Uterus (tissue), 2 donors: ENCODE measurements around the gene RNF121.

Experiments used
- POLR2A ChIP-seq, 2 donors: fragments of 450-650 bp; IDR thresholded peaks; one replicate each; pipeline ENCODE4 v1.6.1; 2016; ENCODE audit warnings: antibody characterized with exemption in 2 of 2, mild to moderate bottlenecking in 1 of 2, moderate library complexity in 1 of 2
- TF ChIP-seq, protein P1 (sequence below), 4 experiments: fragments of 200-600 bp in 2 of 4; fragments of 450-650 bp in 2 of 4; sonication (generic) in 2 of 4; IDR thresholded peaks; one replicate each; pipeline ENCODE4 v1.5.1; 2016 to 2019; ENCODE audit warnings: antibody characterized with exemption in 4 of 4, mild to moderate bottlenecking in 2 of 4, moderate library complexity in 1 of 4

DNA sequence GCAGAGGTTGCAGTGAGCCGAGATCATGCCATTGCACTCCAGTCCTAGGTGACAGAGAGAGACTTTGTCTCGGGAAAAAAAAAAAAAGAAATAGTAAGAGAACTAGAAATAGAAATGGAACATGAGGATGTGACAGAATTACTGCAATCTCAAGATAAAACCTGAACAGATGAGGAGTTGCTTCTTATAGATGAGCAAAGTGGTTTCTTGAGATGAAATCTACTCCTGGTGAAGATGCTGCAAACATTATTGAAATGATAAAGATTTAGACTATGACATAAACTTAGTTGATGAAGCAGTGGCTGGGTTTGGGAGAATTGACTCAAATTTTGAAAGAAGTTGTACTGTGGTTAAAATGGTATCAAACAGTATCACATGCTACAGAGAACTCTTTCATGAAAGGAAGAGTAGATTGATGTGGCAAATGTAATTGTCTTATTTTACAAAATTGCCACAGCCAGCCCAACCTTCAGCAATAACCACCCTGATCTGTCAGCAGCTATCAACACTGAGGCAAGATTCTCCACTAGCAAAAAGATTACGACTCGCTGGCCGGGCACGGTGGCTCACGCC, 14.1 kb upstream of the RNF121 start:
- no peak for TF ChIP-seq POLR2A (IDR thresholded peaks at IDR 0.05)
- TF ChIP-seq, protein P1, sequence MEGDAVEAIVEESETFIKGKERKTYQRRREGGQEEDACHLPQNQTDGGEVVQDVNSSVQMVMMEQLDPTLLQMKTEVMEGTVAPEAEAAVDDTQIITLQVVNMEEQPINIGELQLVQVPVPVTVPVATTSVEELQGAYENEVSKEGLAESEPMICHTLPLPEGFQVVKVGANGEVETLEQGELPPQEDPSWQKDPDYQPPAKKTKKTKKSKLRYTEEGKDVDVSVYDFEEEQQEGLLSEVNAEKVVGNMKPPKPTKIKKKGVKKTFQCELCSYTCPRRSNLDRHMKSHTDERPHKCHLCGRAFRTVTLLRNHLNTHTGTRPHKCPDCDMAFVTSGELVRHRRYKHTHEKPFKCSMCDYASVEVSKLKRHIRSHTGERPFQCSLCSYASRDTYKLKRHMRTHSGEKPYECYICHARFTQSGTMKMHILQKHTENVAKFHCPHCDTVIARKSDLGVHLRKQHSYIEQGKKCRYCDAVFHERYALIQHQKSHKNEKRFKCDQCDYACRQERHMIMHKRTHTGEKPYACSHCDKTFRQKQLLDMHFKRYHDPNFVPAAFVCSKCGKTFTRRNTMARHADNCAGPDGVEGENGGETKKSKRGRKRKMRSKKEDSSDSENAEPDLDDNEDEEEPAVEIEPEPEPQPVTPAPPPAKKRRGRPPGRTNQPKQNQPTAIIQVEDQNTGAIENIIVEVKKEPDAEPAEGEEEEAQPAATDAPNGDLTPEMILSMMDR (IDR thresholded peaks at IDR 0.05), result no peak
